HG02870 (cell line): Measurements from ENCODE around the gene MYO7A.

Source experiments
- ATAC-seq: cut with Tn5 transposase; IDR thresholded peaks from one replicate; pipeline ENCODE4 v1.9.1; 2021; ENCODE audit warnings: mild to moderate bottlenecking, moderate library complexity; ENCODE audit not compliant: unreplicated experiment

The MYO7A gene

GRCh38 chr11:77110836-77111235 lies 17.2 kb upstream of the MYO7A start:
- no peak for ATAC-seq

- no peak for ATAC-seq
Measured at GRCh38 chr11:77111277-77111676, 16.8 kb upstream of the MYO7A start.

- no peak for ATAC-seq
Measured at GRCh38 chr11:77111946-77112345, 16.1 kb upstream of the MYO7A start.

- ATAC-seq = no peak
Measured at GRCh38 chr11:77112641-77113381, 15.2 kb upstream of the MYO7A start.

- ATAC-seq = no peak
Measured at GRCh38 chr11:77113382-77114088, 14.5 kb upstream of the MYO7A start.

- ATAC-seq = no peak
Measured at GRCh38 chr11:77114089-77114463, 14.0 kb upstream of the MYO7A start.

GRCh38 chr11:77115181-77115611 lies 12.8 kb upstream of the MYO7A start:
- ATAC-seq = no peak

- ATAC-seq = no peak
Measured at GRCh38 chr11:77115956-77116355, 12.1 kb upstream of the MYO7A start.

GRCh38 chr11:77117492-77117891 lies 10.6 kb upstream of the MYO7A start:
- no peak for ATAC-seq

- ATAC-seq = no peak
Measured at GRCh38 chr11:77118086-77118485, 10.0 kb upstream of the MYO7A start.

GRCh38 chr11:77118971-77119370 lies 9.1 kb upstream of the MYO7A start:
- ATAC-seq = no peak

- ATAC-seq = no peak
Measured at GRCh38 chr11:77119531-77119936, 8.5 kb upstream of the MYO7A start.

GRCh38 chr11:77120571-77120970 lies 7.5 kb upstream of the MYO7A start:
- no peak for ATAC-seq

- ATAC-seq = no peak
Measured at GRCh38 chr11:77121096-77121640, 6.9 kb upstream of the MYO7A start.

GRCh38 chr11:77121876-77122575 lies 6.0 kb upstream of the MYO7A start:
- no peak for ATAC-seq

GRCh38 chr11:77122576-77123212 lies 5.4 kb upstream of the MYO7A start:
- no peak for ATAC-seq

GRCh38 chr11:77123591-77123990 lies 4.5 kb upstream of the MYO7A start:
- ATAC-seq = no peak

GRCh38 chr11:77124041-77124440 lies 4.0 kb upstream of the MYO7A start:
- ATAC-seq = no peak

- no peak for ATAC-seq
Measured at GRCh38 chr11:77124488-77124887, 3.6 kb upstream of the MYO7A start.

- no peak for ATAC-seq
Measured at GRCh38 chr11:77125191-77125590, 2.9 kb upstream of the MYO7A start.

GRCh38 chr11:77125695-77126094 lies 2.4 kb upstream of the MYO7A start:
- ATAC-seq = no peak
